C4-2B (cell line): ENCODE measurements around the gene NSUN6.

Experiments
- CTCF ChIP-seq: fragments of 450-650 bp; conservative IDR thresholded peaks from 2 replicates; pipeline ENCODE4 v1.5.1; 2017; ENCODE audit warnings: mild to moderate bottlenecking
- ZFX ChIP-seq: fragments of 450-650 bp; IDR thresholded peaks from 2 replicates; pipeline ENCODE4 v1.6.1; 2017

- TF ChIP-seq CTCF (no peak), ZFX (no peak)
Measured at GRCh38 chr10:18576586-18576985, 74.8 kb downstream of the NSUN6 start.
